HepG2 (cell line): ENCODE data around the gene TANGO2. TPM values are rescaled to one million over a fixed set of nuclear protein-coding genes. Genes with fewer than 3 reads are reported as not detected.
A peak's percentile ranks its signal among the peaks of the same experiment; 100 is the strongest.

Experiments used
- ATAC-seq: fragments of 200-7000 bp; cut with Tn5 transposase; 3 replicates; pipeline ENCODE4 v1.9.1; 2020; ENCODE audit warnings: mild to moderate bottlenecking, moderate library complexity
- BruUV-seq: library from RNA; stranded (reverse); fragments of 400-500 nt; replicated peaks from 2 replicates; lab custom pipeline; 2021; lab: Mats Ljungman, UMichigan
- CTCF ChIA-PET: fragments of 300-600 bp; formaldehyde crosslinking; extraction: SDS; loops from one replicate; lab custom pipeline; 2021; ENCODE audit warnings: low total read pairs, inconsistent platforms, low intra/inter-chr PET ratio; lab: Yijun Ruan, JAX
- POLR2A ChIA-PET: fragments of 350-600 bp; sonication (Branson Sonifier 250); formaldehyde crosslinking; loops from one replicate; lab custom pipeline; 2020; ENCODE audit warnings: antibody characterized with exemption, inconsistent platforms; lab: Yijun Ruan, JAX
- DNase-seq: peaks from one replicate; pipeline ENCODE4 v3.0.0-alpha.2; 2015; ENCODE audit warnings: low spot score
- FAIRE-seq: peaks from 3 replicates; lab custom pipeline; 2011; peaks lifted over from hg19 to GRCh38; lab: Jason Lieb, UNC
- H2AFZ ChIP-seq: one replicate; pipeline ENCODE4 v1.6.1; 2011; ENCODE audit warnings: low read length, inconsistent platforms
- H3K27ac ChIP-seq: fragments of 300-600 bp; 3 replicates; pipeline ENCODE4 v1.8.0; 2011; ENCODE audit warnings: mixed run types, mild to moderate bottlenecking, mixed read lengths, low read length, inconsistent platforms; ENCODE audit not compliant: insufficient read depth; ENCODE audit errors: extremely low read length
- H3K27me3 ChIP-seq, 2 experiments: fragments of 200-600 bp in 1 of 2; 2 replicates in 1 of 2; 3 replicates in 1 of 2; pipeline versions ENCODE4 v1.6.0 to v1.8.0; 2011; ENCODE audit warnings: low read length in 2 of 2, mild to moderate bottlenecking in 2 of 2, moderate library complexity in 2 of 2, inconsistent platforms in 1 of 2; ENCODE audit not compliant: insufficient read depth in 2 of 2, control insufficient read depth in 1 of 2
- H3K36me3 ChIP-seq, 2 experiments: fragments of 200-600 bp in 1 of 2; replicated peaks in 1 of 2; 2 replicates in 1 of 2; 3 replicates in 1 of 2; pipeline versions ENCODE4 v1.5.1 to v1.8.0; 2011; ENCODE audit warnings: low read length in 2 of 2, inconsistent platforms in 1 of 2; ENCODE audit not compliant: insufficient read depth in 2 of 2, control insufficient read depth in 1 of 2
- H3K4me1 ChIP-seq: 2 replicates; pipeline ENCODE4 v1.5.1; 2012; ENCODE audit warnings: low read length, inconsistent platforms; ENCODE audit not compliant: insufficient read depth
- H3K4me2 ChIP-seq: 2 replicates; pipeline ENCODE4 v1.6.0; 2011; ENCODE audit warnings: low read depth, low read length, inconsistent platforms
- H3K4me3 ChIP-seq, 3 experiments: fragments of 200-600 bp in 1 of 3; sonication (generic), shearing (Covaris generic) in 1 of 3; replicated peaks in 1 of 3; 2 replicates each; pipeline ENCODE4 v1.5.1; 2011 to 2016; ENCODE audit warnings: low read length in 3 of 3, inconsistent platforms in 2 of 3, low read depth in 2 of 3, mild to moderate bottlenecking in 2 of 3, control low read depth in 1 of 3, mixed read lengths in 1 of 3; ENCODE audit not compliant: insufficient read depth in 1 of 3
- H3K79me2 ChIP-seq: one replicate; pipeline ENCODE4 v1.6.1; 2011; ENCODE audit warnings: low read length, inconsistent platforms; ENCODE audit not compliant: insufficient read depth
- H3K9ac ChIP-seq: 2 replicates; pipeline ENCODE4 v1.6.0; 2011; ENCODE audit warnings: mild to moderate bottlenecking, low read depth, low read length, inconsistent platforms; ENCODE audit not compliant: insufficient read depth
- H3K9me3 ChIP-seq: 2 replicates; pipeline ENCODE4 v1.5.1; 2012; ENCODE audit warnings: mild to moderate bottlenecking, low read length
- H4K20me1 ChIP-seq: 2 replicates; pipeline ENCODE4 v1.6.0; 2011; ENCODE audit warnings: inconsistent platforms, mild to moderate bottlenecking, low read length, moderate library complexity; ENCODE audit not compliant: insufficient read depth
- HCFC1 ChIP-seq: fragments of 150-350 bp; IDR thresholded peaks from 2 replicates; pipeline ENCODE4 v1.6.1; 2014; ENCODE audit warnings: low read depth, low read length
- HNF4A ChIP-seq: sonication (generic); formaldehyde crosslinking; IDR thresholded peaks from 2 replicates; pipeline ENCODE4 v1.4.0; 2020; ENCODE audit warnings: missing genetic modification reagents
- HNRNPL ChIP-seq: fragments of 200-400 bp; formaldehyde crosslinking; IDR thresholded peaks from 2 replicates; pipeline ENCODE4 v1.6.1; 2017; ENCODE audit warnings: mild to moderate bottlenecking, low read depth, low read length
- MXI1 ChIP-seq: IDR thresholded peaks from 3 replicates; pipeline ENCODE4 v1.6.1; 2012; ENCODE audit warnings: low read depth, low read length, inconsistent platforms, borderline replicate concordance
- NFATC3 ChIP-seq: sonication (generic); formaldehyde crosslinking; IDR thresholded peaks from 2 replicates; pipeline ENCODE4 v1.5.1; 2020; ENCODE audit warnings: mild to moderate bottlenecking, missing genetic modification reagents
- NONO ChIP-seq, 2 experiments: fragments of 450-650 bp in 1 of 2; sonication (generic) in 1 of 2; formaldehyde crosslinking in 1 of 2; IDR thresholded peaks in 1 of 2; conservative IDR thresholded peaks in 1 of 2; 2 replicates each; pipeline versions ENCODE4 v1.6.1 to v1.8.0; 2017 to 2022; ENCODE audit warnings: mild to moderate bottlenecking in 1 of 2, missing genetic modification reagents in 1 of 2, moderate library complexity in 1 of 2
- POLR2AphosphoS5 ChIP-seq: IDR thresholded peaks from 2 replicates; pipeline ENCODE4 v1.6.1; 2012; ENCODE audit warnings: low read depth, low read length
- SALL1 ChIP-seq: sonication (generic); formaldehyde crosslinking; IDR thresholded peaks from 2 replicates; pipeline ENCODE4 v1.8.0; 2022; ENCODE audit warnings: mild to moderate bottlenecking, missing genetic modification reagents
- TBX2 ChIP-seq: sonication (generic); formaldehyde crosslinking; IDR thresholded peaks from 2 replicates; pipeline ENCODE4 v1.5.0; 2020; ENCODE audit warnings: missing genetic modification reagents, mild to moderate bottlenecking, borderline replicate concordance
- ZFY ChIP-seq: sonication (generic); formaldehyde crosslinking; IDR thresholded peaks from 2 replicates; pipeline ENCODE4 v1.4.0; 2020; ENCODE audit warnings: missing genetic modification reagents
- ZNF263 ChIP-seq: sonication (generic); formaldehyde crosslinking; IDR thresholded peaks from 2 replicates; pipeline ENCODE4 v1.4.0; 2020; ENCODE audit warnings: missing genetic modification reagents
- ZNF432 ChIP-seq: sonication (generic); formaldehyde crosslinking; IDR thresholded peaks from 2 replicates; pipeline ENCODE4 v1.5.0; 2020; ENCODE audit warnings: missing genetic modification reagents, mild to moderate bottlenecking, borderline replicate concordance
- WGBS: methylation state at CpG from one replicate; pipeline ENCODE4 v1.1.6; 2017; ENCODE audit warnings: low lambda C conversion rate; 5-methylcytosine and 5-hydroxymethylcytosine counted together
- in situ Hi-C: cut with HindIII; loops from 2 replicates; pipeline ENCODE4 v1.10.0; 2017; ENCODE audit warnings: low pct_unique_long_range_greater_than_20kb; ENCODE audit not compliant: extremely low pct_ligation_motif_present
- intact Hi-C: fragments of 100-400 bp; cut with micrococcal nuclease; formaldehyde crosslinking; loops from one replicate; pipeline ENCODE4 v1.10.0; 2022; ENCODE audit not compliant: unreplicated experiment
- polyA plus RNA-seq, 8 experiments: library from polyadenylated mRNA; depleted of rRNA in 3 of 8; stranded (reverse) in 7 of 8; unstranded in 1 of 8; fragments of >200 nt; fragmentation: Illumina TruSeq in 4 of 8; extraction: Trizol in 4 of 8; gene quantifications; 2 replicates each; pipeline versions ENCODE4 v1.2.1 to v1.2.3, GENCODE V29; 2011 to 2016; ENCODE audit warnings: low read depth in 4 of 8, missing spikeins in 1 of 8, mixed read lengths in 1 of 8; ENCODE audit not compliant: insufficient read depth in 1 of 8
- total RNA-seq, 5 experiments: library from RNA; depleted of rRNA; stranded (reverse); fragments of >200 nt; fragmentation: Illumina TruSeq; extraction: Trizol; gene quantifications; 2 replicates each; pipeline ENCODE4 v1.2.3, GENCODE V29; 2016; ENCODE audit warnings: low read depth in 1 of 5
- TF ChIP-seq, protein P1 (sequence below): sonication (generic); formaldehyde crosslinking; IDR thresholded peaks from 2 replicates; pipeline ENCODE4 v1.4.0; 2020; ENCODE audit warnings: missing genetic modification reagents

TANGO2 gene
- total and polyA plus RNA-seq, 2 of the 13 experiments (the other 11 are each of a cell fraction or from before 2014, with no cell fraction given), result 12.9 to 14.8 TPM

DNA sequence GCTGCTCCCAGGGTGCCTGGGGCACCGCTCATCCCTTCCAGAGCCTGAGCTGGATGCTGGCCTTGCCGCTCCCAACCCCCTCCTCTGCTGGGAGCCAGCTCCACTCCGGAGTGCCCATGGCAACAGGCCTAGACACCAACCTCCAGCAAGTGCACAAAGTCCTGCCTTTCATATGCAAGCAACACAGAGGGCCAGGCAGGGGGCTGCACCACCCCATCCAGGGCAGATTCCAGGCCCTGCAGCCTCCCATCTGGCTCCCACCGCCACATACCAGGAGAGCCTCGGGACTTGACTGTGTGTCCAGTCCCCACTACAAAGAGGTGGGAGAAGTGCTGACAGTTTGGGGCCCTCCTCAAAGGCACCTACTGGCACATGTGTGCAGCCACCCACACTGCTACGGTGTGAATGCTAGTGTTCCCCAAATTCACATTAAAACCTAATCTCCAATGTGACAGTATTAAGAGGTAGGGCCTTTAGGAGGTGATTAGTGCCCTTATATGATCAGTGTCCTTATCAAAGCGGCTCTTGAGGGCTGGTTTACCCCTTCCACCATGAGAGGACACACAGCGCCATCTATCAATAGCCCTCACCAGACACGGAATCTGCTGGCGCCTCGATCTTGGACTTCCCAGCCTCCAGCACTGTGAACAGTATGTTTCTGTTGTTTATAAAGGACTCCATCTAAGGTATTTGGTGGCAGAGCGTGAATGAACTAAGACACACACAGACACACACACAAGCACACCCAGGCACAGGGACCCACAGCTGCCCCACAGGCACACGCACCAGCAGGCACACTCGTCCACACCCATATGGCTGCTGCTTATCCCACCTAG is 20.4 kb upstream of the TANGO2 start (continued):
- TF ChIP-seq NONO (IDR thresholded peaks at IDR 0.05) (no peak), NONO (CRISPR knock-in tag; conservative IDR thresholded peaks at IDR 0.05) (0 out of 2 replicates have a peak, but pooled peaks have one; percentile 48), TBX2 (CRISPR knock-in tag) (0 out of 2 replicates have a peak, but pooled peaks have one; percentile 15), HNF4A (CRISPR knock-in tag) (peak; percentile 65), ZNF432 (no peak), NFATC3 (CRISPR knock-in tag) (no peak), SALL1 (CRISPR knock-in tag) (0 out of 2 replicates have a peak, but pooled peaks have one; percentile 38), HCFC1 (no peak), MXI1 (peak; percentile 56; the same call in 1 of the 3 replicates), POLR2AphosphoS5 (no peak), HNRNPL (0 out of 2 replicates have a peak, but pooled peaks have one; percentile 59)
- TF ChIP-seq, all 625 proteins: peak for 36

DNA sequence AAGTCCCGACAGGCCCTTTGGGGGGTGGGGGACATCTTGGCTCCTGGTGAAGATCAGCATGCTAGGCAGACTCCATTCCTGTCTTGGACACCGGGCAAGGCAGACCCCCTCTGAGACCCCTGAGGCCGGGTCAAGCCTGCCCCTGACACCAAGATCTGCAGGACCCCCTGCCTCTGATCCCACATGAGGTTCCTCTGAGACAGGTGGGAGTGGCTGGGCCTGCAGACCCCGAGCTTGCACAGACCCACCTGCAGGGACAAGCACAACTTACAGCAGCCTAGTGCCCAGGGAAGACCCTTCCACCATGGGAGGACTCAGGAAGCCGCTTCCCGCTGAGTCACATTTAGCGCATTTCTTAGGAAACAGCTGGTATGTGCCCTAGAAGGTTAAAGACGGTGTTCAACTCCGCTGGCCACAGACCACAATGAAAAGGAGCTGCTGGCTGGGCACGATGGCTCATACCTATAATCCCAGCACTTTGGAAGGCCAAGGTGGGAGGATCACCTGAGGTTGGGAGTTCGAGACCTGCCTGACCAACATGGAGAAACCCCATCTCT is 19.8 kb upstream of the TANGO2 start:
- intact Hi-C loops, result no loop called here
- H3K4me1 ChIP-seq, result peaks cover 43% of the 10 kb centered on the region
- ChIA-PET CTCF (no interaction called here), POLR2A (no interaction called here)
- peak overlapping the region; percentile 59; the same call in 1 of the 2 replicates for H3K4me2 ChIP-seq
- FAIRE-seq, result no peak
- peaks cover 1 to 7% of the 10 kb centered on the region in 2 experiments; a peak in 1 of 5 replicates for H3K36me3 ChIP-seq
- H3K27ac ChIP-seq, result peak overlapping the region; percentile 64
- H4K20me1 ChIP-seq, result no peaks in the 10 kb centered on the region; the same call in 1 of the 2 replicates
- TF ChIP-seq, protein P1, sequence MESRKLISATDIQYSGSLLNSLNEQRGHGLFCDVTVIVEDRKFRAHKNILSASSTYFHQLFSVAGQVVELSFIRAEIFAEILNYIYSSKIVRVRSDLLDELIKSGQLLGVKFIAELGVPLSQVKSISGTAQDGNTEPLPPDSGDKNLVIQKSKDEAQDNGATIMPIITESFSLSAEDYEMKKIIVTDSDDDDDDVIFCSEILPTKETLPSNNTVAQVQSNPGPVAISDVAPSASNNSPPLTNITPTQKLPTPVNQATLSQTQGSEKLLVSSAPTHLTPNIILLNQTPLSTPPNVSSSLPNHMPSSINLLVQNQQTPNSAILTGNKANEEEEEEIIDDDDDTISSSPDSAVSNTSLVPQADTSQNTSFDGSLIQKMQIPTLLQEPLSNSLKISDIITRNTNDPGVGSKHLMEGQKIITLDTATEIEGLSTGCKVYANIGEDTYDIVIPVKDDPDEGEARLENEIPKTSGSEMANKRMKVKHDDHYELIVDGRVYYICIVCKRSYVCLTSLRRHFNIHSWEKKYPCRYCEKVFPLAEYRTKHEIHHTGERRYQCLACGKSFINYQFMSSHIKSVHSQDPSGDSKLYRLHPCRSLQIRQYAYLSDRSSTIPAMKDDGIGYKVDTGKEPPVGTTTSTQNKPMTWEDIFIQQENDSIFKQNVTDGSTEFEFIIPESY, result peak; percentile 87; the same call in 1 of the 2 replicates
- TF ChIP-seq ZFY (CRISPR knock-in tag), result no peak
- TF ChIP-seq ZNF263, result peak; percentile 66; the same call in 1 of the 2 replicates
- TF ChIP-seq, all 625 proteins: peak for 2
- Histone ChIP-seq H3K79me2 (peaks cover 9% of the 10 kb centered on the region), H3K4me3 (no peak overlapping the region), H3K9ac (no peak overlapping the region), H2AFZ (no peak overlapping the region), H3K27me3 (0 out of 5 replicates have a peak, but pooled peaks cover 0 to 1% of the 10 kb centered on the region in 2 experiments), H3K9me3 (peaks cover 14% of the 10 kb centered on the region)
- in situ Hi-C loops, result no loop called here
- no peak for DNase-seq
- BruUV-seq, result no TSS peak
- WGBS, result 97% methylated on average over 4 of the region's 11 CpGs
- no peak for ATAC-seq
